HCT116 (cell line): Measurements from ENCODE around the gene UBXN11. TPM values are rescaled to one million over a fixed set of nuclear protein-coding genes. Genes with fewer than 3 reads are reported as not detected.

Source experiments
- ATAC-seq: fragments of 200-7000 bp; cut with Tn5 transposase; 2 replicates; pipeline ENCODE4 v1.9.1; 2020; ENCODE audit warnings: mild to moderate bottlenecking, moderate library complexity
- BruUV-seq: library from RNA; stranded (reverse); fragments of 400-500 nt; replicated peaks from 2 replicates; lab custom pipeline; 2021; lab: Mats Ljungman, UMichigan
- CTCF ChIA-PET: fragments of 300-600 bp; sonication (Branson Sonifier 250); formaldehyde crosslinking; loops from one replicate; lab custom pipeline; 2021; ENCODE audit warnings: antibody characterized with exemption; lab: Charles Lee
- POLR2A ChIA-PET: fragments of 300-600, 350-600 bp; sonication (Branson Sonifier 250); formaldehyde crosslinking; loops from one replicate; lab custom pipeline; 2021; ENCODE audit warnings: antibody characterized with exemption; lab: Charles Lee
- RAD21 ChIA-PET, 2 experiments: fragments of 300-600 bp; sonication (Branson Sonifier 250); formaldehyde crosslinking; loops; one replicate each; lab custom pipeline; 2023; ENCODE audit warnings: low total read pairs in 2 of 2; ENCODE audit not compliant: uncharacterized antibody in 2 of 2, unreplicated experiment in 2 of 2, low non-redundant PET in 1 of 2; lab: Charles Lee
- DNase-seq: peaks from one replicate; pipeline ENCODE4 v3.0.0-alpha.2; 2010; ENCODE audit warnings: low read depth, low spot score
- H2AFZ ChIP-seq: fragments of 200-600 bp; shearing (Covaris generic), sonication (generic); 2 replicates; pipeline ENCODE4 v1.6.1; 2017; ENCODE audit warnings: low read depth, mixed run types, mixed read lengths, antibody characterized with exemption, low read length; ENCODE audit not compliant: poor library complexity, severe bottlenecking
- H3K27ac ChIP-seq: 2 replicates; pipeline ENCODE4 v1.5.1; 2012; ENCODE audit warnings: low read depth, low read length
- H3K27me3 ChIP-seq: fragments of 200-600 bp; sonication (generic); 2 replicates; pipeline ENCODE4 v1.6.1; 2016; ENCODE audit warnings: mixed run types, low read length, mixed read lengths; ENCODE audit not compliant: insufficient read depth
- H3K36me3 ChIP-seq, 2 experiments: fragments of 200-500 bp in 1 of 2; fragments of 200-600 bp in 1 of 2; sonication (Bioruptor generic) in 1 of 2; sonication (generic) in 1 of 2; 2 replicates each; pipeline versions ENCODE4 v1.5.1 to v1.6.1; 2014 to 2016; ENCODE audit warnings: low read length in 2 of 2, inconsistent platforms in 1 of 2, mixed read lengths in 1 of 2, mixed run types in 1 of 2; ENCODE audit not compliant: insufficient read depth in 2 of 2, control insufficient read depth in 1 of 2
- H3K4me1 ChIP-seq, 2 experiments: fragments of 200-600 bp in 1 of 2; sonication (generic) in 1 of 2; 2 replicates each; pipeline versions ENCODE4 v1.5.1 to v1.6.1; 2012 to 2017; ENCODE audit warnings: low read length in 2 of 2, inconsistent platforms in 1 of 2, mild to moderate bottlenecking in 1 of 2, mixed read lengths in 1 of 2, mixed run types in 1 of 2, moderate library complexity in 1 of 2; ENCODE audit not compliant: insufficient read depth in 2 of 2, control insufficient read depth in 1 of 2
- H3K4me2 ChIP-seq: fragments of 200-600 bp; sonication (generic); 2 replicates; pipeline ENCODE4 v1.6.1; 2017; ENCODE audit warnings: mixed run types, low read length, mixed read lengths
- H3K4me3 ChIP-seq, 2 experiments: fragments of 200-600 bp in 1 of 2; sonication (generic) in 1 of 2; replicated peaks in 1 of 2; 2 replicates each; pipeline ENCODE4 v1.5.1; 2011 to 2016; ENCODE audit warnings: low read length in 2 of 2, control low read depth in 1 of 2, low read depth in 1 of 2, mild to moderate bottlenecking in 1 of 2, mixed read lengths in 1 of 2, mixed run types in 1 of 2
- H3K79me2 ChIP-seq: fragments of 200-600 bp; sonication (generic); 2 replicates; pipeline ENCODE4 v1.6.1; 2017; ENCODE audit warnings: mild to moderate bottlenecking, mixed run types, low read length, moderate library complexity, mixed read lengths; ENCODE audit not compliant: insufficient read depth
- H3K9ac ChIP-seq: fragments of 200-600 bp; sonication (generic); 2 replicates; pipeline ENCODE4 v1.6.1; 2016; ENCODE audit warnings: low read length, mixed read lengths
- H3K9me2 ChIP-seq: fragments of 200-600 bp; sonication (generic), shearing (Covaris generic); 2 replicates; pipeline ENCODE4 v1.6.1; 2017; ENCODE audit warnings: mixed run types, mild to moderate bottlenecking, moderate library complexity; ENCODE audit not compliant: insufficient read depth
- H3K9me3 ChIP-seq, 2 experiments: fragments of 200-500 bp in 1 of 2; fragments of 200-600 bp in 1 of 2; sonication (Bioruptor generic) in 1 of 2; sonication (generic) in 1 of 2; 2 replicates each; pipeline ENCODE4 v1.6.1; 2014 to 2017; ENCODE audit warnings: low read length in 2 of 2, mixed read lengths in 2 of 2, inconsistent platforms in 1 of 2, low read depth in 1 of 2, mild to moderate bottlenecking in 1 of 2, mixed run types in 1 of 2, moderate library complexity in 1 of 2; ENCODE audit not compliant: control insufficient read depth in 1 of 2, insufficient read depth in 1 of 2
- H4K20me1 ChIP-seq: fragments of 200-600 bp; sonication (generic), shearing (Covaris generic); 2 replicates; pipeline ENCODE4 v1.6.1; 2017; ENCODE audit warnings: mixed run types, mild to moderate bottlenecking, moderate library complexity; ENCODE audit not compliant: insufficient read depth
- CEBPB ChIP-seq: IDR thresholded peaks from 2 replicates; pipeline ENCODE4 v1.6.1; 2012; ENCODE audit warnings: low read depth
- CTCF ChIP-seq, 3 experiments: fragments of 200-600 bp in 1 of 3; sonication (generic) in 1 of 3; IDR thresholded peaks in 2 of 3; conservative IDR thresholded peaks in 1 of 3; 2 replicates each; pipeline ENCODE4 v1.5.1; 2012 to 2017; ENCODE audit warnings: low read depth in 2 of 3, low read length in 2 of 3, antibody characterized with exemption in 1 of 3, borderline replicate concordance in 1 of 3, control low read depth in 1 of 3, mild to moderate bottlenecking in 1 of 3, mixed read lengths in 1 of 3, mixed run types in 1 of 3, moderate library complexity in 1 of 3; ENCODE audit not compliant: insufficient read depth in 1 of 3
- EGR1 ChIP-seq: IDR thresholded peaks from 2 replicates; pipeline ENCODE4 v1.6.1; 2012; ENCODE audit warnings: low read depth
- MAX ChIP-seq: IDR thresholded peaks from 2 replicates; pipeline ENCODE4 v1.6.1; 2012
- RAD21 ChIP-seq: IDR thresholded peaks from 2 replicates; pipeline ENCODE4 v1.6.1; 2012; ENCODE audit warnings: low read depth, mild to moderate bottlenecking
- REST ChIP-seq: IDR thresholded peaks from 2 replicates; pipeline ENCODE4 v1.6.1; 2012; ENCODE audit warnings: low read depth
- ZFX ChIP-seq: fragments of 450-650 bp; IDR thresholded peaks from 2 replicates; pipeline ENCODE4 v1.6.1; 2017
- ZNF274 ChIP-seq: fragments of 200-500 bp; sonication (Bioruptor generic); IDR thresholded peaks from 2 replicates; pipeline ENCODE4 v1.6.1; 2014; ENCODE audit warnings: mild to moderate bottlenecking, low read depth, low read length, inconsistent platforms
- intact Hi-C: fragments of 100-400 bp; cut with micrococcal nuclease; formaldehyde crosslinking; loops from 2 replicates; pipeline ENCODE4 v1.10.0; 2022
- total RNA-seq: library from RNA; stranded (reverse); gene quantifications from one replicate; pipeline ENCODE4 v1.2.1, GENCODE V29; 2021; ENCODE audit not compliant: unreplicated experiment
- TF ChIP-seq, protein P1 (sequence below): IDR thresholded peaks from 2 replicates; pipeline ENCODE4 v1.6.1; 2011; ENCODE audit warnings: mild to moderate bottlenecking, low read length, moderate library complexity; ENCODE audit not compliant: insufficient replicate concordance; ENCODE audit errors: extremely low read depth

UBXN11 gene
- total RNA-seq, 1 experiment from 2014 or later: 19.3 TPM

GRCh38 chr1:26291939-26292338 is 14.5 kb downstream of the UBXN11 start:
- Histone ChIP-seq H3K27me3 (no peaks in the 10 kb centered on the region), H3K79me2 (no peaks in the 10 kb centered on the region), H3K4me2 (no peak overlapping the region), H2AFZ (no peak overlapping the region), H3K36me3 (0 out of 4 replicates have a peak, but pooled peaks cover 0 to 3% of the 10 kb centered on the region in 2 experiments), H3K4me3 (no peak overlapping the region), H3K9me3 (no peaks in the 10 kb centered on the region), H3K9ac (no peak overlapping the region), H4K20me1 (no peaks in the 10 kb centered on the region), H3K4me1 (peaks cover 0 to 2% of the 10 kb centered on the region in 2 experiments; a peak in 1 of 4 replicates), H3K27ac (no peak overlapping the region), H3K9me2 (no peaks in the 10 kb centered on the region)
- ChIA-PET RAD21 (no interaction called here), CTCF (interaction anchor here (0.9 to 1.5 kb wide), 2 partner anchors 16 to 125 kb away, joined by 3 read pairs; no protein-coding TSS in a partner anchor), POLR2A (no interaction called here)
- intact Hi-C loops: no loop called here
- ATAC-seq (no peak), DNase-seq (no peak)
- no peak for TF ChIP-seq MAX
- no peak for TF ChIP-seq CEBPB
- TF ChIP-seq CTCF (IDR thresholded peaks at IDR 0.05 in 2 of 3, conservative IDR thresholded peaks at IDR 0.05 in 1 of 3; ENCODE audit: borderline replicate concordance in 1 of 3, insufficient read depth in 1 of 3, low read depth in 2 of 3, low read length in 2 of 3): no peak
- TF ChIP-seq RAD21: no peak
- no peak for TF ChIP-seq EGR1
- no peak for TF ChIP-seq ZNF274
- TF ChIP-seq, protein P1, sequence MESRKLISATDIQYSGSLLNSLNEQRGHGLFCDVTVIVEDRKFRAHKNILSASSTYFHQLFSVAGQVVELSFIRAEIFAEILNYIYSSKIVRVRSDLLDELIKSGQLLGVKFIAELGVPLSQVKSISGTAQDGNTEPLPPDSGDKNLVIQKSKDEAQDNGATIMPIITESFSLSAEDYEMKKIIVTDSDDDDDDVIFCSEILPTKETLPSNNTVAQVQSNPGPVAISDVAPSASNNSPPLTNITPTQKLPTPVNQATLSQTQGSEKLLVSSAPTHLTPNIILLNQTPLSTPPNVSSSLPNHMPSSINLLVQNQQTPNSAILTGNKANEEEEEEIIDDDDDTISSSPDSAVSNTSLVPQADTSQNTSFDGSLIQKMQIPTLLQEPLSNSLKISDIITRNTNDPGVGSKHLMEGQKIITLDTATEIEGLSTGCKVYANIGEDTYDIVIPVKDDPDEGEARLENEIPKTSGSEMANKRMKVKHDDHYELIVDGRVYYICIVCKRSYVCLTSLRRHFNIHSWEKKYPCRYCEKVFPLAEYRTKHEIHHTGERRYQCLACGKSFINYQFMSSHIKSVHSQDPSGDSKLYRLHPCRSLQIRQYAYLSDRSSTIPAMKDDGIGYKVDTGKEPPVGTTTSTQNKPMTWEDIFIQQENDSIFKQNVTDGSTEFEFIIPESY: no peak
- TF ChIP-seq ZFX: no peak
- TF ChIP-seq REST: no peak
- no TSS peak for BruUV-seq
